Measurements from ENCODE around the gene TBC1D22B. TPM values are rescaled to one million over a fixed set of nuclear protein-coding genes. Genes with fewer than 3 reads are reported as not detected.

The TBC1D22B gene
- total and polyA plus RNA-seq, 2 experiments from 2014 or later = 9.1 to 19.9 TPM

GRCh38 chr6:37381579-37381978 lies 124.0 kb downstream of the TBC1D22B start:
- H3K36me3 ChIP-seq (ENCODE audit: insufficient read depth) = peaks cover 16% of the 10 kb centered on the region
- no peaks in the 10 kb centered on the region for H3K4me1 ChIP-seq (ENCODE audit: insufficient read depth)
- H3K79me2 ChIP-seq (replicated peaks; ENCODE audit: insufficient read depth) = no peaks in the 10 kb centered on the region
- Mint-ChIP-seq H3K4me1 (no peaks in the 10 kb centered on the region), H3K4me3 (no peak overlapping the region), H3K36me3 (ENCODE audit: low read depth) (peaks cover 19% of the 10 kb centered on the region), H3K27ac (peak overlapping the region; percentile 39; the same call in 1 of the 2 replicates), H3K9me3 (no peaks in the 10 kb centered on the region), H3K27me3 (ENCODE audit: insufficient read depth, low read depth, poor library complexity) (peaks cover 6% of the 10 kb centered on the region)
- H3K4me2 ChIP-seq = no peak overlapping the region
- no peaks in the 10 kb centered on the region for H3K27me3 ChIP-seq (ENCODE audit: insufficient read depth)
- H2AFZ ChIP-seq = no peak overlapping the region
- ATAC-seq (peak; percentile 96), DNase-seq (ENCODE audit: low spot score) (peak; percentile 91)
- no peak overlapping the region for H3K27ac ChIP-seq (ENCODE audit: low read depth)
- no peaks in the 10 kb centered on the region for H4K20me1 ChIP-seq (replicated peaks; ENCODE audit: insufficient read depth)
- no peaks in the 10 kb centered on the region for H3K9me2 ChIP-seq (ENCODE audit: insufficient read depth)
- H3K4me3 ChIP-seq = no peak overlapping the region
- TF ChIP-seq CTCF (conservative IDR thresholded peaks at IDR 0.05; ENCODE audit: low read depth in 2 of 2) (peak; percentile 76 to 82), ZNF114 (CRISPR knock-in tag; IDR thresholded peaks at IDR 0.05) (no peak), EZH2phosphoT487 (IDR thresholded peaks at IDR 0.05; ENCODE audit: unreplicated experiment) (no peak), REST (IDR thresholded peaks at IDR 0.05; ENCODE audit: unreplicated experiment) (peak; percentile 48), NANOG (IDR thresholded peaks at IDR 0.05; ENCODE audit: borderline replicate concordance) (no peak), JUNB (IDR thresholded peaks at IDR 0.05; ENCODE audit: unreplicated experiment) (no peak), CREB1 (CRISPR knock-in tag; IDR thresholded peaks at IDR 0.05; ENCODE audit: low read depth) (no peak), POLR2AphosphoS5 (IDR thresholded peaks at IDR 0.05; ENCODE audit: low read depth) (no peak)
- H3F3A ChIP-seq (replicated peaks; ENCODE audit: low read depth) = no peaks in the 10 kb centered on the region

Small RNA genes lying within 50 kb of the gene (small RNA-seq; reads per million reads assigned to genes)
- not detected for gene AL096712.1 (ENCODE audit: low replicate concordance)
- not detected for gene RN7SL273P (ENCODE audit: low replicate concordance)

Other genes with a start within 250 kb of the TBC1D22B start
- gene PIM1, start 87.6 kb upstream of the TBC1D22B start, total RNA-seq (2014; rRNA removed; shearing (Covaris generic)) = 64.0 and 74.2 TPM in 2 replicates
- 43.7 and 46.0 TPM in 2 replicates for gene PIM1, start 87.6 kb upstream of the TBC1D22B start, polyA plus RNA-seq (2016; fragmentation: Nextera tagmentation; extraction: Ambion mirVana)
- 1.0 TPM in 1 of 2 replicates, not detected in the other for gene TMEM217, start 372 bp downstream of the TBC1D22B start, total RNA-seq (2014; rRNA removed; shearing (Covaris generic))
- gene TMEM217, start 372 bp downstream of the TBC1D22B start, polyA plus RNA-seq (2016; fragmentation: Nextera tagmentation; extraction: Ambion mirVana) = 0.77 and 1.3 TPM in 2 replicates
- gene RNF8, start 96.2 kb downstream of the TBC1D22B start, total RNA-seq (2014; rRNA removed; shearing (Covaris generic)) = 35.1 and 41.6 TPM in 2 replicates
- 48.9 and 55.2 TPM in 2 replicates for gene RNF8, start 96.2 kb downstream of the TBC1D22B start, polyA plus RNA-seq (2016; fragmentation: Nextera tagmentation; extraction: Ambion mirVana)
- gene CMTR1, start 175.4 kb downstream of the TBC1D22B start, total RNA-seq (2014; rRNA removed; shearing (Covaris generic)) = 36.4 and 38.0 TPM in 2 replicates
- gene CMTR1, start 175.4 kb downstream of the TBC1D22B start, polyA plus RNA-seq (2016; fragmentation: Nextera tagmentation; extraction: Ambion mirVana) = 7.3 and 9.9 TPM in 2 replicates
- 17.6 and 18.0 TPM in 2 replicates for gene CCDC167, start 242.1 kb downstream of the TBC1D22B start, total RNA-seq (2014; rRNA removed; shearing (Covaris generic))
- gene CCDC167, start 242.1 kb downstream of the TBC1D22B start, polyA plus RNA-seq (2016; fragmentation: Nextera tagmentation; extraction: Ambion mirVana) = 21.1 and 21.4 TPM in 2 replicates